GM12873 (cell line): ENCODE measurements around the gene TTI1.

Experiments
- TF ChIP-seq, protein P1 (sequence below): IDR thresholded peaks from 2 replicates; pipeline ENCODE4 v1.5.1; 2012; ENCODE audit warnings: low read depth, mild to moderate bottlenecking, moderate library complexity, low read length, control low read depth; ENCODE audit not compliant: insufficient read depth; ENCODE audit errors: missing control alignments

TTI1 gene

DNA sequence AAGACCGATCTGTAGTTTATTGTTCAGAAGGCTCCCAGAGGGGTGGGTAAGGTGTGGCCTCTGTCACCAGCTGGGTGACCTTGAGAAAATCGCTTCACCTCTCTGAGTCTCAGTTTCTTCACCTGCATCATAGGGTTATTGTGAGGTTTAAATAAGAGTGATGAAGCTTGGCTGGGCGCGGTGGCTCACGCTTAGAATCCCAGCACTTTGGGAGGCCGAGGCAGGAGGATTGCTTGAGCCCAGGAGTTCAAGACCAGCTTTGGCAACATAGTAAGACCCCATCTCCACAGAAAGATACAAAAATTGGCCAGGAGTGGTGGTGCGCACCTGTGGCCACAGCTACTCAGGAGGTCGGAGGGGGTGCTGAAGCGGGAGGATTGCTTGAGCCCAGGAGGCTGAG is 94.3 kb downstream of the TTI1 start:
- TF ChIP-seq, protein P1, sequence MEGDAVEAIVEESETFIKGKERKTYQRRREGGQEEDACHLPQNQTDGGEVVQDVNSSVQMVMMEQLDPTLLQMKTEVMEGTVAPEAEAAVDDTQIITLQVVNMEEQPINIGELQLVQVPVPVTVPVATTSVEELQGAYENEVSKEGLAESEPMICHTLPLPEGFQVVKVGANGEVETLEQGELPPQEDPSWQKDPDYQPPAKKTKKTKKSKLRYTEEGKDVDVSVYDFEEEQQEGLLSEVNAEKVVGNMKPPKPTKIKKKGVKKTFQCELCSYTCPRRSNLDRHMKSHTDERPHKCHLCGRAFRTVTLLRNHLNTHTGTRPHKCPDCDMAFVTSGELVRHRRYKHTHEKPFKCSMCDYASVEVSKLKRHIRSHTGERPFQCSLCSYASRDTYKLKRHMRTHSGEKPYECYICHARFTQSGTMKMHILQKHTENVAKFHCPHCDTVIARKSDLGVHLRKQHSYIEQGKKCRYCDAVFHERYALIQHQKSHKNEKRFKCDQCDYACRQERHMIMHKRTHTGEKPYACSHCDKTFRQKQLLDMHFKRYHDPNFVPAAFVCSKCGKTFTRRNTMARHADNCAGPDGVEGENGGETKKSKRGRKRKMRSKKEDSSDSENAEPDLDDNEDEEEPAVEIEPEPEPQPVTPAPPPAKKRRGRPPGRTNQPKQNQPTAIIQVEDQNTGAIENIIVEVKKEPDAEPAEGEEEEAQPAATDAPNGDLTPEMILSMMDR = no peak

DNA sequence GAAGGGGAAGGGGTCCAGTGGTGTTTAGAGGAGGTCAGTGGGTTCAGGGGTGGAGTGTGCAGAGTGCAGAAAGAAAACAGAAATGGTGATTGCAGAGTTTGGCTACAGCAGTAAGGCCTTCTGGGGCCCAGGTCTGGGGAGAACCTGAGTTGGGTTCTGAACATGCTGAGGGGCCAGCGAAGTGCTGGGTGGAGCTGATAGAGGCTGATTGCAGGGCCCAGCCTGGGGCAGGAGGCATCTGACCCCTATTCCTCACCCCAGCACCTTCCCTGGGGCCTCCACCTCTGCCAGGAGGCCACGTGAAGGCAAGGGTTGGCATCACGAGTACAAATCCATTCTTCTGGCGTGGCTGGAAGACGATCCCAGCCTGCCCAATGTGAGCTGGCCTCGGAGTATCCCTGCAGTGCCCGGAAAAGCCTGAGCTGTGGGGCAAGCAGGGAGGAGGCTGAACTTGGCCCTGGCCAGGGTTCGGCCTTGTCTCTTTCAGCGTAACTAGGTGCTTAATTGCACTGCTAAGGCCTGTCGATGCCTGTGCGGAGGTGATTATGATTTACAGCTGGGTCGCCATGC is 95.0 kb downstream of the TTI1 start:
- TF ChIP-seq, protein P1 = no peak

DNA sequence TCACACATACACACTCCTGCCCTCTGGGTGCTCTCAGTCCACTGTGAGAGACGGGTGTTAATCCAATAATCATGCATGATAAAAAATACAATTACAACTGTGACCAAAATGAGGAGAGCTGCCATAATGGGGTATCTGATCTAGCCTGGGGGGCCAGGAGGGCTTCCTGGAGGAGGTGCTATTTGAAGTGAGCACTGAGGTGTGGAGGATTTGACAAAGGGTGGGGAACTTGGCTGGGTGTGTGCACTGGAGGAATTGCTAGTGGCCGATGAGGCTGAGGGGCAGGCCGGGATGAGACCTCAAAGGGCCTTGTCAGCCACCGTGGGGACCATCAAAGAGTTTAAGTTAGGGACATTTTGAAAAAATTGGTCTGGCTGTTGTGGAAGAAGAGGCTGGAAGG is 95.6 kb downstream of the TTI1 start:
- TF ChIP-seq, protein P1 = no peak

DNA sequence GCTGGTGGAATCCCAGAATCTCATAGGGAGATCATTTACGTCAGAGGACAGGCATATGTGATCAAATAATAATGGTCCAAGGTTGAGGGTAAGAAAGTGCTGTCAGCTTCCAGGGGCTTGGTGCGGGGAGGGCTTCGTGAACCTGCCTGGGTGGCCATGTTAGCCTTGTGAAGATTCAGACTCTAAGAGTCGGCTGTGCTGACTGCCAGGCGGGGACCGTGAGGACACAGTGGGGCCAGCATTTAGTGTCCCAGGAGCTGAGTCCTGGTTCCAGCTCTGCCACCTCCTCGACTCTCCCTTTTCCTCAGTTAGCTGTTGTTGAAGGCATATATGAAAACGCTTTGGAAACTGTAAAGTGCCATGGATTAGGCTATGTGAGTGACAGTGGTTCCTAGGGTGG is 96.8 kb downstream of the TTI1 start:
- TF ChIP-seq, protein P1 = no peak

DNA sequence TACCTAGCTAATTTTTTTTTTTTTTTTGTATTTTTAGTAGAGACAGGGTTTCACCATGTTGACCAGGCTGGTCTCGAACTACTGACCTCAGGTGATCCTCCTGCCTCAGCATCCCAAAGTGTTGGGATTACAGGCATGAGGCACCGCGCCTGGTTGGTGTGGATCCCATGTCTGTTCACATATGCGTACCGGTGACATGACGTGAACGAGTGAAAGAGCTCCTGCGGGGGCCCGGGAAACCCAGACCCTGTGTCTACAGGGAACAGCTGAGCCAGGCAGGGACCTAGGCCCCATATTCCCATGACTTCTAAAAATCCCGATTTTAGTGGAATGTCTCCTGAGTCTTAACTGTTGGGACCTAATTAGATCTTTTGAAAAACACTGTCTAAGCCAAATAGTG is 97.2 kb downstream of the TTI1 start:
- TF ChIP-seq, protein P1 = no peak

DNA sequence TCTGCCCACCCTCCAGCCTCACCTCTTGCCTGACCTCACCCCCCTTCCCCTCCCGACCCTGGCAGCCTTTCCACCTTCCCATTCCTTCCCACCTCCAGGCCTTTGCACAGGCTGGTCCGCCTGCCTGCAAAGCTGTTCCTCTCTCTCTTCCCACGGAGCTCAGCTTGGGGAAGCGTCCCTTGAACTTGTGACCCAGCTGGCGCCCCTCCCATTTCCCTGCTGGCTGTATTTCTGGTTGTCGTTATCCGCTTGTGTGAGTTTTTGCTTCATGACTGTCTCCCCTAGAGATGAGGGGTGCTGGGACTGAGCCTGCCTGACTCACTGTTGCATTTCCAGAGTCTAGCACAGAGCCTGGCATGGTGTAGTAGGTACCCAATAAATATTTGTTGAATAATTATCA is 97.8 kb downstream of the TTI1 start:
- TF ChIP-seq, protein P1 = no peak

DNA sequence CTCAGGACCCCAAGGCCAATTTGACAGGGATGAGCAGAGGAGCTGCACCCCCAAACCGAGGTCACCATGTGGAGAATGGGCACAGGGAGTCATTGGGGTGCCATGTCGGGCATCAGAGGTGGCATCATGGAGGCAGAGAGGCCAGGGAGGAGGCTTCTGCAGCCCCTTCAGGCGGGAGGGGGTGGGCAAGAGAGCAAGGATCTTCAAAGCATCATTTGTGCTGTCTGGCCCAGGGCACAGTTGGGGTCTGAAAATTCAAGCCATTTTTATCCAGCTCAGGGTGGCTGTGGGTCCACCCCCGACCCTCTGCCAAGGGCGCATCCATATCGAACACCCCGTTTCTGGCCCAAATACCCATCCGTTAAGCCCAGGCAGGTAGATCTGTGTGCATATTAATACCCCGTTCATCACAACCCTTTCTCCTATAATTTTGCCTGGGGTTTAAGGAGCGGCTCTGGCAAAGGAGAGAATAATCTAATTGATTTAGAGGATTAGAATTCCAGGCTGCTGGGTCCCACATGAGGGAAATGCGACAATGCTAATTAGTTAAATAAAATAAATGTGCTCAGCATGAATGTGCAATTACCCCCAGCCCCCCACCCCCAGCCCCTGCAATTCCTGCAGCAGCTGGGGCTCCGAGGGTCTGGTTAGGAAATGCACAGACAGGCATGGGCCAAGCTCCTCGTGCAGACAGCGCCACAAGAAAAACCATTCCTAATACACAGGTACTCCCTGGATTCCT is 98.5 kb downstream of the TTI1 start:
- TF ChIP-seq, protein P1 = no peak
